Activated CD4-positive, alpha-beta T cell treated with anti-CD3 and anti-CD28 coated beads, Interleukin-2, Interleukin-4, amounts not matched to agents 100 ng/mL and 50 ng/mL, durations not matched to agents 16 hours and 8 hours (primary cell): ENCODE results near the gene C2CD2.

Experiments used
- DNase-seq: peaks from one replicate; pipeline ENCODE4 v3.0.0-alpha.2; 2020; ENCODE audit warnings: low spot score

The C2CD2 gene

GRCh38 chr21:41845310-41846032 is 108.3 kb downstream of the C2CD2 start:
- DNase-seq, result no peak

- DNase-seq, result no peak
Measured at GRCh38 chr21:41843584-41843983, 110.2 kb downstream of the C2CD2 start.

DNA sequence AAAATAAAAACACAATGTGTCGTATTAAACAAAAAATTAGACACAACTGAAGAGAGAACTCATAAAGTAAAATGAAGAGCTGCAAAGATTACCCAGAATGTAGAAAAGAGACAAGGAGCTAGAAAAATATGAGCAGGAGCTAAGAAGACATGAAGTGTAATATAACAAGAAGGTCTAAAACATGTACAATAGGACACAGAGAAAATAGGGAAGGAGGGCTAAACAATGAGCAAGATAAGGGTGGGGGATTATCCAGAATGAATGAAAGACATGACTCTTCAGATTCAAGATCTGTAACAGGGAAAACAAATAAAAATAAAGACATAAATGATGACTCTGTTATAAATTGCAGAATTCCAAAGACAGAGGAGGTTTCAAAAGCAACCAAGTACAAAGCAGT is 112.9 kb downstream of the C2CD2 start:
- DNase-seq, result no peak

GRCh38 chr21:41839387-41840000 is 114.3 kb downstream of the C2CD2 start:
- DNase-seq, result no peak

DNA sequence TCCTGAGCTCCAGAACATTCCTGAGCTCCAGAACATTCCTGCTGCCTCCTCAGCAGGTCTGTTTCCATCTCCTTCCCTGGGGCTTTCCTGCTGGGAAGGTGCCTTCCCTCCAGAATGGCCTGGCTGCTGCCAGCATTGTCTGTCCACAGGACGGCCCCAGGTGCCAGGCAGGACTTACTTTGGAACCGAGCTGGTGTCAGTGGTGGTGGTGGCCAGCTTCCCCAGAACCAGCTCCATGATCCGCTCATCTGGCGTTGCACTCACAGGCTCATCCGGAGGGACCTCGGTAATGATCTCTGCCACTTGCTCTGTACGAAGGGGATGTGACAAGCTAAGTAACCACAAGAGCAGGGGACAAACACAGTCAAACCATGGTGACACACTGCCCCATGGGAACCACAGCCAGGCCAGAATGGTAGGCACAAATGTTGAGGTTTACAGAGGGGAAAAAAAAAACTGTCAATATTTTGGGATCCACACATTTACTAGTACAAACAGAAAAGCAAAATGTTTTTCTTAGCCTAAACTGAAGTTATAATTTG is 116.0 kb downstream of the C2CD2 start:
- no peak for DNase-seq

DNA sequence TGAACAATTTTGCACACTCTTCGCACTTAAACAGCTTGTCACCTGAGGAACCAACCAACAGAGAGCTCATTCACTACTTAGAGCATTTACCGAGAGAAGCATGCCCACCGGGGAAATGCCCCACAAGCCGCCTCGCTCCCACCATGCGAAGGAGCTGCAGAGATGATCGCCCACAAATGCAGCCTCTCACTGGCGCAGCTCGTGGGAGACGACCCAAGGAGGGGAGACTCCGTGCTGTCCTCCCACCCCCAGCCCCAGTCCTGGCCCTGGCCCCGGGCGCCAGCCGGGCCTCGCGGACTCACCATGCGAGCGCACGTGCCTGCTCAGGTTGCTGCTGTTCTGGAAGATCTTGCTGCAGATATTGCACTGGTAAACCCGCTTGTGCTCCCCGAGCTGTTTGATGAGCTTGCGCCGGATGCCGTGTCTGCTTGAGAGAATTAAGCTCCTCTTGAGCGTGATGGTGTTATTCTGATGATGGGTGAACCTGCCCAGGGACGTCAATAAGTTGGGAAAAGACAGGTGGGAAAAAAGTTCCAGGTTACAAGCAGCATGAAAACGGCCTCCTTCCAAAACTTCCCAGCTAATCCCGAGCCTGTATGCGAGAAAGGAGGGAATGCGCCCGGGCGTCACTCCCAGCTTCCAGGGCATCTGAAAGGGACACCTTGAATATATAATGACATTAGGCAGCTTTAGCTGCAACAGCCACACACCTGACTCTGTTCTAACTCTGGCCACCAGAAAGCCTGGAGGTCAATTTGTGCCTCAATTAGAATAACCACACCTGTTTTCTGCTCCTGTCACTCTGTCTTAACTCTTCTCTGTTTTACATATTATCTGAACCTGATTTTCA is 117.4 kb downstream of the C2CD2 start:
- no peak for DNase-seq

- DNase-seq, result no peak
Measured at GRCh38 chr21:41835711-41836154, 118.1 kb downstream of the C2CD2 start.
